WTC11 (cell line): ENCODE results near the gene SDC4. TPM values are rescaled to one million over a fixed set of nuclear protein-coding genes. Genes with fewer than 3 reads are reported as not detected.
A peak's percentile ranks its signal among the peaks of the same experiment; 100 is the strongest.

ENCODE experiments used
- ATAC-seq: fragments of 200-7000 bp; cut with Tn5 transposase; 2 replicates; pipeline ENCODE4 v1.10.0; 2021; ENCODE audit warnings: mild to moderate bottlenecking, moderate library complexity
- CTCF ChIA-PET: fragments of 300-600 bp; sonication (Branson Sonifier 250); formaldehyde crosslinking; loops from one replicate; lab custom pipeline; 2021; ENCODE audit warnings: antibody characterized with exemption; lab: Charles Lee
- POLR2A ChIA-PET: fragments of 350-600 bp; sonication (Branson Sonifier 250); formaldehyde crosslinking; loops from one replicate; lab custom pipeline; 2021; ENCODE audit warnings: antibody characterized with exemption; lab: Charles Lee
- DNase-seq: peaks from one replicate; pipeline ENCODE4 v3.0.0; 2021; ENCODE audit warnings: low spot score
- H3K27ac Mint-ChIP-seq: 2 replicates; pipeline ENCODE4 v1.8.0; 2021; ENCODE audit warnings: mixed read lengths
- H3K27me3 Mint-ChIP-seq: 2 replicates; pipeline ENCODE4 v1.8.0; 2021; ENCODE audit warnings: low read depth, mild to moderate bottlenecking, moderate library complexity, mixed read lengths
- H3K36me3 Mint-ChIP-seq: 2 replicates; pipeline ENCODE4 v1.8.0; 2021; ENCODE audit warnings: mixed read lengths
- H3K4me1 Mint-ChIP-seq: 2 replicates; pipeline ENCODE4 v1.8.0; 2022; ENCODE audit warnings: mixed read lengths
- H3K4me3 Mint-ChIP-seq: 2 replicates; pipeline ENCODE4 v1.8.0; 2021; ENCODE audit warnings: mild to moderate bottlenecking, moderate library complexity, mixed read lengths
- H3K9me3 Mint-ChIP-seq: 2 replicates; pipeline ENCODE4 v1.8.0; 2021; ENCODE audit warnings: mixed read lengths
- ELF4 ChIP-seq: sonication (generic); formaldehyde crosslinking; IDR thresholded peaks from 2 replicates; pipeline ENCODE4 v1.8.1; 2022; ENCODE audit warnings: low read depth, mild to moderate bottlenecking, moderate library complexity, missing genetic modification reagents
- EMX1 ChIP-seq: fragments of 250-450 bp; sonication (Bioruptor Pico); IDR thresholded peaks from 2 replicates; pipeline ENCODE4 v1.8.0; 2021; ENCODE audit warnings: mild to moderate bottlenecking
- GTF2I ChIP-seq: fragments of 250-450 bp; sonication (Bioruptor Pico); conservative IDR thresholded peaks from 2 replicates; pipeline ENCODE4 v1.4.0; 2021; ENCODE audit warnings: mild to moderate bottlenecking
- NR2C2 ChIP-seq: sonication (generic); formaldehyde crosslinking; IDR thresholded peaks from 2 replicates; pipeline ENCODE4 v1.8.0; 2022; ENCODE audit warnings: mild to moderate bottlenecking, missing genetic modification reagents
- PRRX2 ChIP-seq: fragments of 250-450 bp; sonication (Bioruptor Pico); IDR thresholded peaks from 2 replicates; pipeline ENCODE4 v1.8.0; 2021; ENCODE audit warnings: mild to moderate bottlenecking
- SOX15 ChIP-seq: fragments of 250-450 bp; sonication (Bioruptor Pico); IDR thresholded peaks from 2 replicates; pipeline ENCODE4 v1.9.0; 2021; ENCODE audit warnings: mild to moderate bottlenecking
- ZNF263 ChIP-seq: sonication (generic); formaldehyde crosslinking; IDR thresholded peaks from 2 replicates; pipeline ENCODE4 v1.8.1; 2022; ENCODE audit warnings: low read depth, mild to moderate bottlenecking, moderate library complexity, missing genetic modification reagents
- ZNF317 ChIP-seq: sonication (generic); formaldehyde crosslinking; IDR thresholded peaks from 2 replicates; pipeline ENCODE4 v1.8.1; 2023; ENCODE audit warnings: low read depth, mild to moderate bottlenecking, moderate library complexity, missing genetic modification reagents, borderline replicate concordance
- ZNF396 ChIP-seq: fragments of 250-450 bp; sonication (Bioruptor Pico); IDR thresholded peaks from 2 replicates; pipeline ENCODE4 v1.8.0; 2021; ENCODE audit warnings: mild to moderate bottlenecking, moderate library complexity, borderline replicate concordance
- total RNA-seq: library from RNA; stranded (reverse); gene quantifications from 3 replicates; pipeline ENCODE4 v1.2.3, GENCODE V29; 2021
- TF ChIP-seq, protein P1 (sequence below): sonication (generic); formaldehyde crosslinking; IDR thresholded peaks from 2 replicates; pipeline ENCODE4 v1.8.1; 2023; ENCODE audit warnings: mild to moderate bottlenecking, missing genetic modification reagents
- TF ChIP-seq, protein P2 (sequence below): fragments of 250-450 bp; sonication (Bioruptor Pico); conservative IDR thresholded peaks from 2 replicates; pipeline ENCODE4 v1.9.0; 2021; ENCODE audit warnings: mild to moderate bottlenecking
- TF ChIP-seq, protein P3 (sequence below): sonication (generic); formaldehyde crosslinking; IDR thresholded peaks from 2 replicates; pipeline ENCODE4 v1.8.1; 2023; ENCODE audit warnings: mild to moderate bottlenecking, missing genetic modification reagents
- TF ChIP-seq, protein P4 (sequence below): fragments of 250-450 bp; sonication (Bioruptor Pico); IDR thresholded peaks from 2 replicates; pipeline ENCODE4 v1.9.0; 2021; ENCODE audit warnings: mild to moderate bottlenecking
- TF ChIP-seq, protein P5 (sequence below): sonication (generic); formaldehyde crosslinking; IDR thresholded peaks from 2 replicates; pipeline ENCODE4 v1.8.1; 2022; ENCODE audit warnings: mild to moderate bottlenecking, missing genetic modification reagents, moderate library complexity, borderline replicate concordance
- TF ChIP-seq, protein P6 (sequence below): sonication (generic); formaldehyde crosslinking; IDR thresholded peaks from 2 replicates; pipeline ENCODE4 v1.8.0; 2022; ENCODE audit warnings: mild to moderate bottlenecking, missing genetic modification reagents
- TF ChIP-seq, protein P7 (sequence below): sonication (generic); formaldehyde crosslinking; IDR thresholded peaks from 2 replicates; pipeline ENCODE4 v1.8.1; 2023; ENCODE audit warnings: mild to moderate bottlenecking, missing genetic modification reagents, moderate library complexity
- TF ChIP-seq, protein P8 (sequence below): sonication (generic); formaldehyde crosslinking; conservative IDR thresholded peaks from 2 replicates; pipeline ENCODE4 v1.8.1; 2022; ENCODE audit warnings: mild to moderate bottlenecking, missing genetic modification reagents

SDC4 gene
- total RNA-seq, 1 experiment from 2014 or later = 64.0 TPM

DNA sequence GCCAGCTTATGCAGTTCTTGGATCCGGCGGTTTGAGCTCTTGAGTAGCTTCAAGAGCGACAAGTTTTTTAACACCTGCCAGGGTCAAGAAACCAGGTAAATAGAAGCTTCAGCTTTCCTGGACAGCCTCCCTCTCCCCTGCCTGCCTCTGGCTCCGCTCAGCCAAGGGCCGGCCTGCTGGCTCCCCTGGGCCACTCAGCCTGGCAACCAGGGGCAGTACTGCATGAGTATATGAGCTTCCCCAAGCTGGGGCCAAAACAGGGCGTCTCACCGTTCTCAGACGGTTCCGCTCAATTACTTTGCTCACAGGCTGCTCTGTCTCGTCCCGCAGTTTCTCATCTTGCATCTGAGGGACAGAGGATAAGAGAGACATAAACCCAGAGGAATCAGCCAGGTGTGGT, 29.0 kb upstream of the SDC4 start (continued):
- TF ChIP-seq, protein P1, sequence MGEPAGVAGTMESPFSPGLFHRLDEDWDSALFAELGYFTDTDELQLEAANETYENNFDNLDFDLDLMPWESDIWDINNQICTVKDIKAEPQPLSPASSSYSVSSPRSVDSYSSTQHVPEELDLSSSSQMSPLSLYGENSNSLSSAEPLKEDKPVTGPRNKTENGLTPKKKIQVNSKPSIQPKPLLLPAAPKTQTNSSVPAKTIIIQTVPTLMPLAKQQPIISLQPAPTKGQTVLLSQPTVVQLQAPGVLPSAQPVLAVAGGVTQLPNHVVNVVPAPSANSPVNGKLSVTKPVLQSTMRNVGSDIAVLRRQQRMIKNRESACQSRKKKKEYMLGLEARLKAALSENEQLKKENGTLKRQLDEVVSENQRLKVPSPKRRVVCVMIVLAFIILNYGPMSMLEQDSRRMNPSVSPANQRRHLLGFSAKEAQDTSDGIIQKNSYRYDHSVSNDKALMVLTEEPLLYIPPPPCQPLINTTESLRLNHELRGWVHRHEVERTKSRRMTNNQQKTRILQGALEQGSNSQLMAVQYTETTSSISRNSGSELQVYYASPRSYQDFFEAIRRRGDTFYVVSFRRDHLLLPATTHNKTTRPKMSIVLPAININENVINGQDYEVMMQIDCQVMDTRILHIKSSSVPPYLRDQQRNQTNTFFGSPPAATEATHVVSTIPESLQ = no peak
- TF ChIP-seq, protein P2, sequence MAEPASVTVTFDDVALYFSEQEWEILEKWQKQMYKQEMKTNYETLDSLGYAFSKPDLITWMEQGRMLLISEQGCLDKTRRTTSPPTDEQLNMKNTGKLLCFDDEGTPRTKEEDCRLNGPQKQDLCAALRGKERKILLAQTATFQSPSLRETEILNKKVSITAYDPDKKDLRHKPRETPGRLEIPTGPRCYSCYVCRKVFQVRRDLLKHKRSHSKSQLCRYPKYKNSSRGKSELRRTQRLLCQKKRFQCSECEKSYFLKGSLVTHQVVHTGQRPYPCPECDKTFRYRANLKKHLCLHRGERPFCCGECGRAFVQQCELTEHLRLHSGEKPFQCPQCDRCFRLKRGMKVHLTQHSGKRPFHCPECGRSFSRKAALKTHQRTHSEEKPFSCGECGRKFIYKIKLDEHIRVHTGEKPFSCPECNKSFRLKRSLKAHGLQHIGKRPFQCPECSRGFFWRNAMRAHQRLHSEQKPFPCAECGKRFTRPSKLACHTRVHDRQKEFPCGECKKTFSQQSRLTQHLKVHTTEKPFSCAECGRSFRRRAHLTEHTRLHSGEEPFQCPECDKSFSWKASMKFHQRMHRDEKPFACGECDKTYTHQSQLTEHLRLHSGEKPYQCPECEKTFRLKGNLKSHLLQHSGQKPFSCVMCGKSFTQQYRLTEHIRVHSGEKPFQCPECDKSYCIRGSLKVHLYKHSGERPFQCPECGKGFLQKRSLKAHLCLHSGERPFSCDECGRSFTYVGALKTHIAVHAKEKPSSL (CRISPR knock-in tag) = no peak
- TF ChIP-seq PRRX2 (CRISPR knock-in tag) (no peak), ZNF263 (no peak), SOX15 (CRISPR knock-in tag) (no peak), EMX1 (CRISPR knock-in tag) (no peak)
- TF ChIP-seq, protein P3, sequence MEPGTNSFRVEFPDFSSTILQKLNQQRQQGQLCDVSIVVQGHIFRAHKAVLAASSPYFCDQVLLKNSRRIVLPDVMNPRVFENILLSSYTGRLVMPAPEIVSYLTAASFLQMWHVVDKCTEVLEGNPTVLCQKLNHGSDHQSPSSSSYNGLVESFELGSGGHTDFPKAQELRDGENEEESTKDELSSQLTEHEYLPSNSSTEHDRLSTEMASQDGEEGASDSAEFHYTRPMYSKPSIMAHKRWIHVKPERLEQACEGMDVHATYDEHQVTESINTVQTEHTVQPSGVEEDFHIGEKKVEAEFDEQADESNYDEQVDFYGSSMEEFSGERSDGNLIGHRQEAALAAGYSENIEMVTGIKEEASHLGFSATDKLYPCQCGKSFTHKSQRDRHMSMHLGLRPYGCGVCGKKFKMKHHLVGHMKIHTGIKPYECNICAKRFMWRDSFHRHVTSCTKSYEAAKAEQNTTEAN (CRISPR knock-in tag) = no peak
- TF ChIP-seq, protein P4, sequence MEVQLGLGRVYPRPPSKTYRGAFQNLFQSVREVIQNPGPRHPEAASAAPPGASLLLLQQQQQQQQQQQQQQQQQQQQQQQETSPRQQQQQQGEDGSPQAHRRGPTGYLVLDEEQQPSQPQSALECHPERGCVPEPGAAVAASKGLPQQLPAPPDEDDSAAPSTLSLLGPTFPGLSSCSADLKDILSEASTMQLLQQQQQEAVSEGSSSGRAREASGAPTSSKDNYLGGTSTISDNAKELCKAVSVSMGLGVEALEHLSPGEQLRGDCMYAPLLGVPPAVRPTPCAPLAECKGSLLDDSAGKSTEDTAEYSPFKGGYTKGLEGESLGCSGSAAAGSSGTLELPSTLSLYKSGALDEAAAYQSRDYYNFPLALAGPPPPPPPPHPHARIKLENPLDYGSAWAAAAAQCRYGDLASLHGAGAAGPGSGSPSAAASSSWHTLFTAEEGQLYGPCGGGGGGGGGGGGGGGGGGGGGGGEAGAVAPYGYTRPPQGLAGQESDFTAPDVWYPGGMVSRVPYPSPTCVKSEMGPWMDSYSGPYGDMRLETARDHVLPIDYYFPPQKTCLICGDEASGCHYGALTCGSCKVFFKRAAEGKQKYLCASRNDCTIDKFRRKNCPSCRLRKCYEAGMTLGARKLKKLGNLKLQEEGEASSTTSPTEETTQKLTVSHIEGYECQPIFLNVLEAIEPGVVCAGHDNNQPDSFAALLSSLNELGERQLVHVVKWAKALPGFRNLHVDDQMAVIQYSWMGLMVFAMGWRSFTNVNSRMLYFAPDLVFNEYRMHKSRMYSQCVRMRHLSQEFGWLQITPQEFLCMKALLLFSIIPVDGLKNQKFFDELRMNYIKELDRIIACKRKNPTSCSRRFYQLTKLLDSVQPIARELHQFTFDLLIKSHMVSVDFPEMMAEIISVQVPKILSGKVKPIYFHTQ (CRISPR knock-in tag) = no peak
- TF ChIP-seq, protein P5, sequence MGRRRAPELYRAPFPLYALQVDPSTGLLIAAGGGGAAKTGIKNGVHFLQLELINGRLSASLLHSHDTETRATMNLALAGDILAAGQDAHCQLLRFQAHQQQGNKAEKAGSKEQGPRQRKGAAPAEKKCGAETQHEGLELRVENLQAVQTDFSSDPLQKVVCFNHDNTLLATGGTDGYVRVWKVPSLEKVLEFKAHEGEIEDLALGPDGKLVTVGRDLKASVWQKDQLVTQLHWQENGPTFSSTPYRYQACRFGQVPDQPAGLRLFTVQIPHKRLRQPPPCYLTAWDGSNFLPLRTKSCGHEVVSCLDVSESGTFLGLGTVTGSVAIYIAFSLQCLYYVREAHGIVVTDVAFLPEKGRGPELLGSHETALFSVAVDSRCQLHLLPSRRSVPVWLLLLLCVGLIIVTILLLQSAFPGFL = no peak

DNA sequence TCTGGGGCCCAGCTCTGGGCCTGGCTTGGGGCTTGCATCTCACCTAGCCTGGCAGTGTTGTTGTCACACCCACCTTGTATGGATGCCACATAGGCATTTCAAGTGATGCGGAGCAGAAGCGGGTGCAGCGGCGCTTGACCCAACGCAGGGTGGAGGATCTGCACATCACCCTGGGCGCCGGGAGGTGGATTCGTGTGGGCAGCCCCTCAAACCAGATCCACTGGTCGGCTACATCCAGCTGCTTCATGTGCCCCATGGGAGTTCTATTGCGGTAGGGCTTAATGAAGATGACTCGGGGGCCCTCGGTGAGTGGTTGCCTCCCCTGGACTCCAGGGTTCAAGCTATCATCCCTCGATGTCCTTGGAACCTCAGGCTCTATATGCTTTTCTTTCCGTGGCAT, 26.7 kb upstream of the SDC4 start:
- POLR2A ChIA-PET = interaction anchor here (0.6 to 2.1 kb wide), 2 partner anchors 48 to 62 kb away, joined by 3 to 7 read pairs; no protein-coding TSS in a partner anchor
- peaks cover 6% of the 10 kb centered on the region for H3K27me3 Mint-ChIP-seq
- TF ChIP-seq GTF2I (CRISPR knock-in tag) (no peak), ELF4 (CRISPR knock-in tag) (no peak), ZNF396 (CRISPR knock-in tag) (no peak), NR2C2 (no peak), ZNF317 (CRISPR knock-in tag) (no peak)
- TF ChIP-seq, protein P6, sequence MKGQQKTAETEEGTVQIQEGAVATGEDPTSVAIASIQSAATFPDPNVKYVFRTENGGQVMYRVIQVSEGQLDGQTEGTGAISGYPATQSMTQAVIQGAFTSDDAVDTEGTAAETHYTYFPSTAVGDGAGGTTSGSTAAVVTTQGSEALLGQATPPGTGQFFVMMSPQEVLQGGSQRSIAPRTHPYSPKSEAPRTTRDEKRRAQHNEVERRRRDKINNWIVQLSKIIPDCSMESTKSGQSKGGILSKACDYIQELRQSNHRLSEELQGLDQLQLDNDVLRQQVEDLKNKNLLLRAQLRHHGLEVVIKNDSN (CRISPR knock-in tag) = no peak
- TF ChIP-seq, protein P7, sequence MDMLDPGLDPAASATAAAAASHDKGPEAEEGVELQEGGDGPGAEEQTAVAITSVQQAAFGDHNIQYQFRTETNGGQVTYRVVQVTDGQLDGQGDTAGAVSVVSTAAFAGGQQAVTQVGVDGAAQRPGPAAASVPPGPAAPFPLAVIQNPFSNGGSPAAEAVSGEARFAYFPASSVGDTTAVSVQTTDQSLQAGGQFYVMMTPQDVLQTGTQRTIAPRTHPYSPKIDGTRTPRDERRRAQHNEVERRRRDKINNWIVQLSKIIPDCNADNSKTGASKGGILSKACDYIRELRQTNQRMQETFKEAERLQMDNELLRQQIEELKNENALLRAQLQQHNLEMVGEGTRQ (CRISPR knock-in tag) = no peak
- TF ChIP-seq, protein P8, sequence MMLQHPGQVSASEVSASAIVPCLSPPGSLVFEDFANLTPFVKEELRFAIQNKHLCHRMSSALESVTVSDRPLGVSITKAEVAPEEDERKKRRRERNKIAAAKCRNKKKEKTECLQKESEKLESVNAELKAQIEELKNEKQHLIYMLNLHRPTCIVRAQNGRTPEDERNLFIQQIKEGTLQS (CRISPR knock-in tag) = no peak
- TF ChIP-seq, all 79 proteins: peak for 0
- Mint-ChIP-seq H3K9me3 (no peaks in the 10 kb centered on the region), H3K4me1 (peaks cover 16% of the 10 kb centered on the region), H3K36me3 (no peaks in the 10 kb centered on the region), H3K4me3 (no peak overlapping the region), H3K27ac (0 out of 2 replicates have a peak overlapping the region, but pooled peaks have one; percentile 22)
- CTCF ChIA-PET = interaction anchor here (1.3 to 4.9 kb wide), 9 partner anchors 12 to 123 kb away, joined by 3 to 164 read pairs (median 25); partner anchors contain the start of gene PIGT
- DNase-seq (no peak), ATAC-seq (no peak)
